Activated CD8-positive, alpha-beta memory T cell treated with anti-CD3 and anti-CD28 coated beads, Interleukin-2, amount 50 U/mL, for 24 hours (primary cell): ENCODE results near the gene UVRAG.
A peak's percentile ranks its signal among the peaks of the same experiment; 100 is the strongest.

Experiments used
- DNase-seq: peaks from one replicate; pipeline ENCODE4 v3.0.0-alpha.2; 2020; ENCODE audit errors: extremely low read depth

Gene UVRAG

DNA sequence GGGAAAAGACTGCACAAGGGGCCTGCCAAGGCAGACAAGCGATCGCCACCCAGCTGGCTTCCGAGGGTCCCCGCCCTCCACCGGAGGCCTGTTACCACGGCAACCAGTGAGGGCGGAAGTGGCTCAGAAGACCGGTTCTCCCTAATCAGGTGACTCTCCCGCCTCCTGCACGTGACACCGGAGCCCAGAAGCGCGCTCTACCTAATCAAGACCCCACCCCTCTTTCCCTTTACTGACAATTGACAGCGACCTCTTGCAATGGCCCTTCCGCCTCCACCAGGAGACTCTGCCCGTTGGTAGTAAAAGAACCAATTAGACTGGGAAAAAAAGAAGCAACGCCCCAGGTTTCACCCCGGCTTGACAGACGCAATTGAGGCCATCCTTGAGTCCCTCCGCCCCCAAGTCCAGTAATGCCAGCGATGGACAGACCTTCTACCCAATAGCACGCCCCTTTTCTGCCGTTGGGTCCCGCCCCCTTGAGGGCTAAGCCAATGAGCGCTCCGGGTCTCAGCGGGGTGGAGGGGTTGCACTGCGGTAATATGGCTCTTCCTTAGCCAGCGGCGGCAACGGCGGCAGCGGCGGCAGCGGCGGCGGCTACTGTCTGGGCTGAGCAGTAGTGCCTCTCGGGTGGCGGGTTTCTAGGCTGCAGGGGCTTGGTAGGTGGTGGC, at the start of gene UVRAG:
Gene UVRAG, plus strand, starts transcription at position 534 of the 668 bp plus-strand sequence. CDS start 198 bp downstream, outside the sequence.
- peak; percentile 96 for DNase-seq

DNA sequence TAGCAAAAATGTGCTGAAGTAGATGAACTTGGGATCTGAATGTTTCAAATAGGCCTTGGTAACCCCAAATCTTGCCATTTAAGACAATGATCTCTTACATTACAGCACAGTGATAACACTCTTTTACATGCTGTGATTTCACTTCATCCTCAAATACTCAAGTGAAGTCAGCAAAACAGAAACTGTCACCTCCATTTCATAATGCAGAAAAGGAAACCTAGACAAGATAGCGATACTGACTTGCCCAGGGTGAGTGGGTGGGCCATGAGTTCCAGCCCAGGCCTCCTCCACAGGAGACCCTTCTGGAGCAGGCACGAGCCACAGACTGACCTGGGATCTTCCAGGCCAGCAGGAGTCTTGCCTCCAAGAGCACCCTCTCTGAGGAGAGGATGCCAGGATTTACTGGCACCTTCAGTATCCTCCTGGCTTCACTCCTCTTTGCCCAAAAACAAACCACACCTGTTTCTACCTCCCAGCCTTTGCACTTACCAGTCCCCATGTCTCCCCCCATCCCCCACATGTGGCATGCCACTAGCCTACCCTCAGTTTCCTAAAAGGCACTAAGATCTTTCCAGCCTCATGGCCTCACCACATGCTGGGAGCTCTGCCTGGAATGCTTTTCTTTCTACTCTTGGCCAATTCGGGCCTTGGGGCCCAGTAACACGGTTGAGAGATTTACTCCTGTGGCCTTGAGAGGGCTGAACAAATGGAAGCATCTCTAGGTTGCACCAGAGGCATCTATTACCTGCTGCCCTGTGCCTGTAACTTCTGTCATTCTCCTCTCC, 48.4 kb upstream of the UVRAG start:
- no peak for DNase-seq

- no peak for DNase-seq
Measured at GRCh38 chr11:75767228-75767572, 47.8 kb upstream of the UVRAG start.

DNA sequence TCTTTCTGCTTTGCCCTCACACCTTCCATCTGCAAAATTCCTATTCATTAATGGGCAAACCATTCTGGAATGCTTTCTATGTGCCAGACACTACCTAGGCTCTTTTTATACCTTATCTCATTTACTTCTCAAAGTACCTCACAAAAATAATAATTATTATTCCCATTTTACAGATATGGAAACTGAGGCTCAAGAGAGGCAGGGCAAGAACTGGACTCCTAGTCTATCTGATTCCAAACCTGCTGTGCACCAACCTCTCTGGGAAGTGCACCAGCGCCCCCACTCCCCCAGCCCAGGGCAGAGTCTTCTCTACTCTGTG, 47.3 kb upstream of the UVRAG start:
- no peak for DNase-seq

DNA sequence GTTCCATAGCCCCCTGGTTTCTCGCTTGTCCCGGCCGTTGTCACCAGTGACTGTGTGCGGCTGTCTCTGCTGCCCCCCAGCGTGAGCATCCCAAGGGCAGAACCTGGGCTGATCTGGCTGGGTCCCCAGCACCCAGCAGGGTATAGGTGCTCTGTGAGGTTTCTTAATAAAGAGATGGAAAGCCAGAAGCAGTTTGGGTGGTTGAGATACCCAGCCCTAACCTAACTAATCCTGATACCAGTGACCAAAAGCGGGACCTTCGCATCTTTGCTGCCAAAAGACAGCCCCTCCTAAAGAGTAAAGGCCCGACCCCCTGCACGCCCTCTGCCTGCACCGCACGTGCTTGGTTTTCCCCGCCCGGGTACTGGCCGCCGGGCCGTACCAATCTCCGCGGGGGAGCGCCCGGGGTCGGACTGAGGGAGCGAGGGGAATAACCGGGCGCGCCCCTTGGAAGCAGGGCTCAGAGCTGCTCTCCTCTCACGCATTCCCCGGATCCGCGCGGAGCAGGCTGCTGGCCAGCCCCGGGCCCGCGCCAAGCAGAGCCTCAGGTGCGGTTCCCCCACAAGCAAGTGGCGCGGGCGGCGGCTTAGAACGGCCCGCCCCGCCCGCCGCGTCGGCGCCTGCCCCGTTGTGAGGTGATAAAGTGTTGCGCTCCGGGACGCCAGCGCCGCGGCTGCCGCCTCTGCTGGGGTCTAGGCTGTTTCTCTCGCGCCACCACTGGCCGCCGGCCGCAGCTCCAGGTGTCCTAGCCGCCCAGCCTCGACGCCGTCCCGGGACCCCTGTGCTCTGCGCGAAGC, 46.7 kb upstream of the UVRAG start, which contains the start of gene DGAT2:
Gene DGAT2, plus strand, starts transcription at position 667 of the 797 bp plus-strand sequence. CDS start 214 bp downstream, outside the sequence.
- peak; percentile 23 for DNase-seq

DNA sequence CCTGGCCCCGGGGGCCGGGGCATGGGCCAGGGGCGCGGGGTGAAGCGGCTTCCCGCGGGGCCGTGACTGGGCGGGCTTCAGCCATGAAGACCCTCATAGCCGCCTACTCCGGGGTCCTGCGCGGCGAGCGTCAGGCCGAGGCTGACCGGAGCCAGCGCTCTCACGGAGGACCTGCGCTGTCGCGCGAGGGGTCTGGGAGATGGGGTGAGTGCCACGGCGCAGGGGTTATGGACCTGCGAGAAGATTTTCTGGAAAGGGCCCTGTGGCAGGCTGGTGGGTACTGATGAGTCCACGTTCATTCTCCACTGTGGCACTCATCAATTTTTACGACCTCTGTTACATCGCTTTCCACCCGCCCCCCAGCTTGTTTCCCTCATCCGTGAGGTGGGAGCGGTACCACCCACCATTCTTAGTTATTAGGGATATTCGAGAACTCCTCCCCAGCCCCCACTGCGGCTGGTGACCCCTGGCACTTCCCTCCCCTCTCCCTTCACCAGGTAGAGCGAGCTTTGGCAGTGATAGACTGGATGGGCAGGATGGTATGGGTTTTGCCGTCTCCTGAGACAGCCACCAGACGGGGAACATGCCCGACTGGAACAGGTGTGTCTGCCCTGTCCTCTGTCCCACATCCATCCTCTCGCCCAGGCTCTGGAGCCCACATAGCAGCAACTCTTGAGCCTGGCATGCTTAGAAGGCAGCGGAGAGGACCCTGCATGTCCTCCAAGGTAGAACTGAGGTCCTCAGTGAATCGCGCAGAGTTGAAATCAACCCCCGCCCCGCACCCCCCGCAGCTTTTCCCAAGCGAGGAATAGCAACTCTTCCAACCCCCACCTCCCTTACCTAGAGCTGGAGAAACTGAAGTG, 45.9 kb upstream of the UVRAG start:
- no peak for DNase-seq

GRCh38 chr11:75770102-75770501, 44.9 kb upstream of the UVRAG start:
- no peak for DNase-seq

DNA sequence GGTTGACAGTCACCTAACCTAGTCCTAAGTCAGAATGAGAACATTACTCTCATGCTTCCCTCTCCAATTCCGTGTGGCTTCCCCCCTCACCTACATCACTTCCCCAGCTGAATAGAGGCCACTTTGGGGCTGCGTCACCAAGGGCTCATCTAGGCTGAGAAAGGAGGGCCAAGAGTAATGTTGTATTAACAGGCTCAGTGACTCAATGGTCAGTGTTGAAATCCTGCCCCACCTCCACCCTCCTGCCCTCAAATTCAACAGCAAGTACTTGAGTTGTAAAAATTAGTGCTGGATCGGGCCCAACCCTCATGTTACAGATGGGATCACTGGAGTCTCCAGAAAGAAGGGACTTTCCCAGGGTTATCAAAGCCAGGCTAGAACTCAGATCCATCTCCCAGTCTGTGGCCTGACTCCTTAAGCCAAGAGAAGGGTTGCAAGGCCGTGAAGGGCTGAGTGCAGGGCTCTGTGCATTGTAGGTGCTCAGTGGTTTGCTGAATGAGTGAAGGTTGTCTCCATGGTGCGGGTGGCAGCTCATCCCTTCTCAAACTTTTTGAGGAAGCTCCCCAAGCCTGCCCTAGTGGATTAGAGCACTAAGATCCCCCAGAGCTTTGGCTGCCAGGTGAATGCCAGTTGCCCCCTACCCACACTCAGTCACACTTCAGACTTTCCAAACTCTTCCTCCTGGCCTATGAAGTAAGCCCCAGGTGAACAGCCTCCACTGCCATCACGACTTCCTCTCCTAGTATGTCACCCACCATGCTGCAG, 43.2 kb upstream of the UVRAG start:
- DNase-seq: no peak

DNA sequence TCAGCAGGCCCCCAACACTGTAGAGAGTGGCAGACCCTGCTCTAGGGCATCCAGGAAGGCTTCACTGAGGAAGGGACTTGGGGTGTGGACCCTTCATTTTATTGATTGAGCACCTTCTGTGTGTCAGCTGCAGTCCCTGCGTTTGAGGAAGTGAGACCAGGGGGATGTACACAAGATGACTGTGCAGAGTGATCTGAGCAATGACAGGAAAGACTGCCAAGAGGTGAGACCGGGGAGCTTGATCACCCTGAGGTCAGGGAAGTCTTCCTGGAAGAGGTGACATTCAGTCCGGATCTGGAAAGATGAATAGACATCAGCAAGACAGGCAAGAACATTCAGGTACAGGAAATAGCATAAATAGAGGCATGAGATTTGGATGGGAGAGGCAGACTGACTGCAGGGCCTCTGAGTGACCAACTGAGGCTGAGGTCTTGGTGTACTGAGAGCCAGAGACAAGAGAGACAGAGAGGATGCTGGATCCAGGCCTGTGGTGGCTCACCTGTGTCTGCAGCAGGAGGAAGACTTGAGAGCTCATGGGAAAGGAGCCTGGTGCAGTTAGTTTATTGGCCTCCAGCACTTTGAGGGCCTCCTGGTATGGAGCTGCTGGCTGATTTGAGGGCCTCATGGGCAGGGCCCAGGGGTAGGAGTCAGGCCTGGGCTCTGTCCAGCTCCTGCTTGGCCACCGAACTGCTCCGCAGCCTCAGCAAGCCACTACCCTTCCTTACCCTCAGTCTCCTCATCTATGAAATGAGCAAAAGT, 41.2 kb upstream of the UVRAG start:
- no peak for DNase-seq

DNA sequence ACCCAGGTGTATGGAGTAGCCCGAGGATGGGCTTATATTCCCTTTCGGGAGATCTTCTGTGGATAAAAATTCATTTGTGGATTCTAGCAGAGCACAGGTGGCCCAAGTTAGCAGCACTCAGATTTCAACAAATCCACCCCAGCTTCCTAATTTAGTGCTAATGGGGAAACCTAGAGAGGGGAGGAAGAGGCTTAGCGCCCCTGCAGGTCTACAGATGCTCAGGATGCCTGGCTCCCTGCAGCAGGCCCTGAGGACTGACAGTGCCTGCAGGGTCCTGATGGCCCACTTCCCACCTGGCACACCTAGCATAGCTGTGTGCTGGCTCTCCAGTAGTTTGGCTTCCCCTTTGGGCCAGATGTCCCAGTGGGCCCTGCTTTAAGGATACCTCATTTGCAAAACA, 40.0 kb upstream of the UVRAG start:
- DNase-seq: no peak

GRCh38 chr11:75776546-75776945, 38.5 kb upstream of the UVRAG start:
- DNase-seq: no peak

DNA sequence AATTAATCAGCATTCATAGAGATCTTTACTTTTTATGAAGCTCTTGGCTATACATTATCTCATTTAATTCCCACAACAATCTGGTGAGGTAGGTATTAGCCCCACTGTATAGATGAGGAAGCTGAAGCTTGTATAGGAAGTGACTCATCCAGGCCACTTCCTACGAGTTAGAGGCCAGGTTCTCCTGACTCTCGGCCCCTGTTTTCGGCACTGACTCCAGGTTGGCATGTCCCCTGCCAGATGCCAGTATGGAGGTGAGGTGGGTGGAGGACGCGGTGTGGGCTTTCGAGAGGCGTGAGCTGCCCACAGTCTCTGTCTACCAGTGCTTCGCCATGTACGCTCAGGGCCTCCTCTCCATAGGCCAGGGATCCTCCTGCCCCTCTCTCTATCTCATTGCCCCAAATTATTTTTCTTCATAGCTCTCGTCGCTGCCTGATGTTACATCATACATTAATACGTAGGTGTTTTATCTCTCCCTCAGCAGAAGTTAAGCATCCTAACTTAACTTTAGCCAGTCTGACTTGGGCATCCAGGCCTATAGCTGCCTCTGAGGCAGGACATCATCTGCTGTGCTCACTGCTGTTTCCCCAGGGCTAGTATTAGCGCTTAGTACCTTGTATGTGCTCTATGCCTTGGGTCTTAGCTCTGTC, 37.4 kb upstream of the UVRAG start:
- no peak for DNase-seq

- no peak for DNase-seq
Measured at GRCh38 chr11:75778962-75779361, 36.0 kb upstream of the UVRAG start.

- DNase-seq: no peak
Measured at GRCh38 chr11:75779960-75780359, 35.0 kb upstream of the UVRAG start.

GRCh38 chr11:75780888-75781287, 34.1 kb upstream of the UVRAG start:
- no peak for DNase-seq

DNA sequence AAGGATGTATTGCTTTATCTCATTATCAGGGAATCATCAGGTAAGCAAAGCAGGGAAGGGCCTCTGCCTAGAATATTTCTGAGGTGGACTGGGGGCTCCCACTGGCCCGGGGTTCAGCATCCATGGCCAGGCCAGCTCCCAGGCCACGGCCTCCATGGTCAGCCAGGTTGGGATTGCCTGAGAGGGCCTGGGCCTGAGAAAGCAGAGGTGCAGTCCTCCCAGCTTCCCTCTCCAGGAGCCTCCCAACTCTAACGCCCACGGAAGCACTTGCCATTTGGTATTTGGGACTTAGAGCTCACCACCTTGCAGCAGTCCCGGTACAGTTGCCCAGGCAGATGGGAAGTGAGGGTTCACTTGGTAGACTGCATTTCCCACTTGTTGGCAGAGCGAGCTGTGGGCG, 33.7 kb upstream of the UVRAG start:
- no peak for DNase-seq

DNA sequence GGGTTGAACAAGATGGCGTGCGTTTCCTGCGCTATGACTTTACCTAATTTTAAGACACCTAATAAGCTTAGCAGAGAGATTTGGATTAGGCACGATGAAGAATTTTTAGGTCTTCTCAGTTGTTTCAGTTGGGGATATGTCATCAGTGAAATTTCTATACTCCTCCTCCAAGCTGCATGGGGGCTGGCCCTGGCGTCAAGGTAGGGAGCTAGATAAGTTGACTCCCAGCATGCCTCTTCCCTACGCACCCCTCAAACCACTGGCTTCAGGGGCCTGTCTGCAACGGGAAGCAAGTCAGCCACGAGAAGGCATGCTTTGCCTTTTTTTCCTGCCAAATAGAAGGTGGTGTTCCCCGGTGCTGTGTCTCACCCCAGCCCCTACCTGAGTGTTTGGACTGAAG, 33.2 kb upstream of the UVRAG start:
- no peak for DNase-seq

- no peak for DNase-seq
Measured at GRCh38 chr11:75782540-75783263, 32.3 kb upstream of the UVRAG start.
